Smooth muscle cell (in vitro differentiated cells): Measurements from ENCODE around the gene MFAP3L. TPM values are rescaled to one million over a fixed set of nuclear protein-coding genes. Genes with fewer than 3 reads are reported as not detected.

ENCODE experiments used
- DNase-seq: peaks from one replicate; lab custom pipeline; 2025; ENCODE audit not compliant: unreplicated experiment; lab: John Stamatoyannopoulos, UW
- H2AFZ ChIP-seq: fragments of 200-600 bp; sonication (generic); 2 replicates; pipeline ENCODE4 v1.6.0; 2016; ENCODE audit warnings: antibody characterized with exemption, low read depth, mild to moderate bottlenecking
- H3F3A ChIP-seq: fragments of 200-600 bp; sonication (generic); 2 replicates; pipeline ENCODE4 v1.6.0; 2017; ENCODE audit warnings: antibody characterized with exemption, low read depth
- H3K27ac ChIP-seq: fragments of 200-600 bp; sonication (generic); 2 replicates; pipeline ENCODE4 v1.5.1; 2016; ENCODE audit warnings: low read depth, mild to moderate bottlenecking
- H3K27me3 ChIP-seq: fragments of 200-600 bp; sonication (generic); 2 replicates; pipeline ENCODE4 v1.6.1; 2016; ENCODE audit warnings: low read depth, mild to moderate bottlenecking
- H3K36me3 ChIP-seq: fragments of 200-600 bp; sonication (generic); 2 replicates; pipeline ENCODE4 v1.5.1; 2016; ENCODE audit warnings: low read depth
- H3K4me1 ChIP-seq: fragments of 200-600 bp; sonication (generic); 2 replicates; pipeline ENCODE4 v1.5.1; 2016; ENCODE audit warnings: low read depth
- H3K4me2 ChIP-seq: fragments of 200-600 bp; sonication (generic); 2 replicates; pipeline ENCODE4 v1.6.0; 2016; ENCODE audit warnings: mild to moderate bottlenecking
- H3K4me3 ChIP-seq: fragments of 200-600 bp; sonication (generic); 2 replicates; pipeline ENCODE4 v1.5.1; 2016; ENCODE audit warnings: mild to moderate bottlenecking
- H3K79me2 ChIP-seq: fragments of 200-600 bp; sonication (generic); 2 replicates; pipeline ENCODE4 v1.6.0; 2016; ENCODE audit warnings: low read depth, mild to moderate bottlenecking
- H3K9ac ChIP-seq: fragments of 200-600 bp; sonication (generic); 2 replicates; pipeline ENCODE4 v1.6.0; 2016; ENCODE audit warnings: low read depth
- H3K9me3 ChIP-seq: fragments of 200-600 bp; sonication (generic); replicated peaks from 2 replicates; pipeline ENCODE4 v1.5.1; 2016; ENCODE audit warnings: low read depth
- H4K20me1 ChIP-seq: fragments of 200-600 bp; sonication (generic); 2 replicates; pipeline ENCODE4 v1.6.0; 2016; ENCODE audit warnings: low read depth
- WGBS: methylation state at CpG from one replicate; pipeline ENCODE4 v1.1.7; 2016; ENCODE audit warnings: low lambda C conversion rate; 5-methylcytosine and 5-hydroxymethylcytosine counted together
- polyA plus RNA-seq: library from polyadenylated mRNA; unstranded; fragments of >200 nt; fragmentation: Nextera tagmentation; extraction: Ambion mirVana; gene quantifications from 2 replicates; pipeline ENCODE4 v1.2.1, GENCODE V29; 2016
- total RNA-seq: library from RNA; depleted of rRNA; stranded (reverse); fragments of >200 nt; gene quantifications from 2 replicates; pipeline ENCODE4 v1.2.3, GENCODE V29; 2014
- TF ChIP-seq, protein P1 (sequence below): fragments of 200-600 bp; sonication (generic); IDR thresholded peaks from 2 replicates; pipeline ENCODE4 v1.5.1; 2017; ENCODE audit warnings: borderline replicate concordance, mild to moderate bottlenecking, antibody characterized with exemption; ENCODE audit not compliant: insufficient read depth, poor library complexity, severe bottlenecking

MFAP3L gene
- total and polyA plus RNA-seq, 2 experiments from 2014 or later: 2.0 to 27.4 TPM

DNA sequence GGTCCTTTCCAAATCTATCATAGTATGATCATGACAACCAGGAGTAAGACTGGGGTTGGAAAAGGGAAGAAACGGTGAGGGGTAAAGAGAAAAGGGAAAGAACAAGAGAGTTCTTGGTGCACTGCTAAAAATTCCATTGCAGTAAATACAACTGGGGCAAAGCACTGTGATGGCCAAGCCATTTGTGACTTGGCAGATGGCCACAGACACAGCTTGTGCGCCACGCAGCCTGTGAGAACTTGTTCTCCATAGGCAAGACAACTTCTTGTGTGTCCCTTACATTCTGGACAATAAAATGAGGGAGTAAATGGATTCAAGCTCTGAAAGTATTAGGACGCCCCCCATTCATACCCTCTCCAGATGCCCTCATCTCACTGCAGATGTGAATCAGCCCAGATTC, 10.9 kb downstream of the MFAP3L start:
- Histone ChIP-seq H3K27me3 (no peaks in the 10 kb centered on the region), H3K4me2 (no peak overlapping the region), H4K20me1 (no peaks in the 10 kb centered on the region), H3K36me3 (no peaks in the 10 kb centered on the region), H2AFZ (no peak overlapping the region), H3K27ac (no peak overlapping the region), H3F3A (no peaks in the 10 kb centered on the region), H3K9ac (no peak overlapping the region), H3K79me2 (no peaks in the 10 kb centered on the region), H3K4me1 (no peaks in the 10 kb centered on the region), H3K4me3 (no peak overlapping the region), H3K9me3 (no peaks in the 10 kb centered on the region)
- DNase-seq: no peak
- WGBS: 98% methylated on average over 4 of the region's 4 CpGs
- TF ChIP-seq, protein P1, sequence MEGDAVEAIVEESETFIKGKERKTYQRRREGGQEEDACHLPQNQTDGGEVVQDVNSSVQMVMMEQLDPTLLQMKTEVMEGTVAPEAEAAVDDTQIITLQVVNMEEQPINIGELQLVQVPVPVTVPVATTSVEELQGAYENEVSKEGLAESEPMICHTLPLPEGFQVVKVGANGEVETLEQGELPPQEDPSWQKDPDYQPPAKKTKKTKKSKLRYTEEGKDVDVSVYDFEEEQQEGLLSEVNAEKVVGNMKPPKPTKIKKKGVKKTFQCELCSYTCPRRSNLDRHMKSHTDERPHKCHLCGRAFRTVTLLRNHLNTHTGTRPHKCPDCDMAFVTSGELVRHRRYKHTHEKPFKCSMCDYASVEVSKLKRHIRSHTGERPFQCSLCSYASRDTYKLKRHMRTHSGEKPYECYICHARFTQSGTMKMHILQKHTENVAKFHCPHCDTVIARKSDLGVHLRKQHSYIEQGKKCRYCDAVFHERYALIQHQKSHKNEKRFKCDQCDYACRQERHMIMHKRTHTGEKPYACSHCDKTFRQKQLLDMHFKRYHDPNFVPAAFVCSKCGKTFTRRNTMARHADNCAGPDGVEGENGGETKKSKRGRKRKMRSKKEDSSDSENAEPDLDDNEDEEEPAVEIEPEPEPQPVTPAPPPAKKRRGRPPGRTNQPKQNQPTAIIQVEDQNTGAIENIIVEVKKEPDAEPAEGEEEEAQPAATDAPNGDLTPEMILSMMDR: no peak

- Histone ChIP-seq H3K9me3 (no peaks in the 10 kb centered on the region), H4K20me1 (no peaks in the 10 kb centered on the region), H3K36me3 (no peaks in the 10 kb centered on the region), H3K27ac (no peak overlapping the region), H2AFZ (no peak overlapping the region), H3K79me2 (no peaks in the 10 kb centered on the region), H3K4me1 (peaks cover 4% of the 10 kb centered on the region), H3K4me3 (no peak overlapping the region), H3F3A (no peaks in the 10 kb centered on the region), H3K4me2 (no peak overlapping the region), H3K27me3 (no peaks in the 10 kb centered on the region), H3K9ac (no peak overlapping the region)
- 85% methylated on average over 6 of the region's 6 CpGs for WGBS
- TF ChIP-seq, protein P1: no peak
- no peak for DNase-seq
Observed at GRCh38 chr4:170014359-170015011, 11.7 kb downstream of the MFAP3L start.

DNA sequence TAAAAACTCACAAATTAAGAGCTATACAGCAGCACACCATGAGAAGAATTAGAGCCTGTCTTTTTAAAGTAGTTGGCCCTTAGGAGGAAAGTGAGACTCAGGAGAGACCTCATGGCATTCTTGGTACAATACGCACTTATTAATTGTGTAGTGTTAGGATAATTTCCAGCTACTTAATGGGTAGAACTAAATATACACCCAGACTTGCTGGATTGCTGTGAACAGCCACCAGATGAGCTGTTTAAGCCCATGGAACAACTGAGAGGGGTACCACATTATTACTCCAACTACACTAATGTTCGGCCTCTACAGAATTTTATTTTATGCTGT, 13.6 kb downstream of the MFAP3L start:
- 99% methylated on average over 2 of the region's 2 CpGs for WGBS

More for the DNA sequence above, 13.6 kb downstream of the MFAP3L start:
- TF ChIP-seq, protein P1: no peak
- H3K9ac ChIP-seq: no peak overlapping the region
- H4K20me1 ChIP-seq: peaks cover 3% of the 10 kb centered on the region
- H3K9me3 ChIP-seq: no peaks in the 10 kb centered on the region
- peaks cover 16% of the 10 kb centered on the region for H3K4me1 ChIP-seq
- no peak overlapping the region for H3K4me2 ChIP-seq
- H3K27ac ChIP-seq: no peak overlapping the region
- no peaks in the 10 kb centered on the region for H3K79me2 ChIP-seq
- no peak overlapping the region for H3K4me3 ChIP-seq
- H3K36me3 ChIP-seq: no peaks in the 10 kb centered on the region
- H2AFZ ChIP-seq: no peak overlapping the region
- DNase-seq: no peak
- H3F3A ChIP-seq: no peaks in the 10 kb centered on the region
- no peaks in the 10 kb centered on the region for H3K27me3 ChIP-seq
